Measurements from ENCODE around the gene PROK2. TPM values are rescaled to one million over a fixed set of nuclear protein-coding genes. Genes with fewer than 3 reads are reported as not detected.

Gene PROK2
- polyA plus RNA-seq, 1 donor (not counting 4 experiments of a cell fraction or from before 2014, with no cell fraction given) = not detected

DNA sequence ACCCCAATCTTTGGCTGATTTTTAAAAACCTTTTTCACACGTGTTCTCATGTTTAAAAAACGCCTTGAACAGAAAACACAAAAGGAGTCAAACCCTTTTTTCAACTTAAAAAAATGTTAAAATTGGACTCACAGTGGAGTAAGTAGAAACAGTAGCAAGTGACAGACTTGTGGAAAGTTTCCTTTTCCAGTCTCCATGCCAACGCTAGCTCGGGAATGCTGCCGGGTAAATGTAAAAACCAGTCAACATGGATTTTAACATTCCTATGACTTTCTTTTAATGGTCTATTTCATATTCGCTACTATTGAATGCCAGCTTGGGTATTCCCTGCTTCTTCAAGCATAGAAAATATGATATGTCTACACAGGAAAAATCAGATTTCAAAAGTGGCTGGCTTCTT lies 1.6 kb upstream of the PROK2 start:
- Histone ChIP-seq H3K27me3 (ENCODE audit: control insufficient read depth, extremely low read depth, insufficient read depth, low read length) (peaks cover 43% of the 10 kb centered on the region), H3K4me3 (ENCODE audit: control insufficient read depth in 2 of 3, extremely low read depth in 1 of 3, insufficient read depth in 2 of 3, low read depth in 1 of 3, low read length in 3 of 3) (no peak overlapping the region), H3K9ac (ENCODE audit: control insufficient read depth, extremely low read depth, insufficient read depth, low read length) (no peak overlapping the region), H3K9me3 (ENCODE audit: control insufficient read depth, low read depth, low read length) (no peaks in the 10 kb centered on the region), H3K36me3 (ENCODE audit: control insufficient read depth in 2 of 2, extremely low read depth in 1 of 2, insufficient read depth in 2 of 2, low read length in 2 of 2) (no peaks in the 10 kb centered on the region), H4K20me1 (ENCODE audit: control insufficient read depth, extremely low read depth, insufficient read depth, low read length) (no peaks in the 10 kb centered on the region), H3K79me2 (ENCODE audit: control insufficient read depth, insufficient read depth, low read length) (no peaks in the 10 kb centered on the region), H3K4me2 (ENCODE audit: control insufficient read depth, extremely low read depth, insufficient read depth, low read depth, low read length) (no peak overlapping the region), H2AFZ (ENCODE audit: control insufficient read depth, low read length) (no peak overlapping the region), H3K4me1 (ENCODE audit: control insufficient read depth, extremely low read depth, insufficient read depth, low read length) (peaks cover 5% of the 10 kb centered on the region), H3K27ac (ENCODE audit: control insufficient read depth, insufficient read depth, low read length) (no peak overlapping the region), H3K9me1 (ENCODE audit: control insufficient read depth, extremely low read depth, insufficient read depth, low read length) (no peaks in the 10 kb centered on the region)
- dilution Hi-C loops (cut with MboI; ENCODE audit: extremely low pct_ligation_motif_present, low sequenced_read_pairs) = no loop called here
- no peak for TF ChIP-seq EZH2 (IDR thresholded peaks at IDR 0.05; ENCODE audit: low read length)
- TF ChIP-seq, protein P1, sequence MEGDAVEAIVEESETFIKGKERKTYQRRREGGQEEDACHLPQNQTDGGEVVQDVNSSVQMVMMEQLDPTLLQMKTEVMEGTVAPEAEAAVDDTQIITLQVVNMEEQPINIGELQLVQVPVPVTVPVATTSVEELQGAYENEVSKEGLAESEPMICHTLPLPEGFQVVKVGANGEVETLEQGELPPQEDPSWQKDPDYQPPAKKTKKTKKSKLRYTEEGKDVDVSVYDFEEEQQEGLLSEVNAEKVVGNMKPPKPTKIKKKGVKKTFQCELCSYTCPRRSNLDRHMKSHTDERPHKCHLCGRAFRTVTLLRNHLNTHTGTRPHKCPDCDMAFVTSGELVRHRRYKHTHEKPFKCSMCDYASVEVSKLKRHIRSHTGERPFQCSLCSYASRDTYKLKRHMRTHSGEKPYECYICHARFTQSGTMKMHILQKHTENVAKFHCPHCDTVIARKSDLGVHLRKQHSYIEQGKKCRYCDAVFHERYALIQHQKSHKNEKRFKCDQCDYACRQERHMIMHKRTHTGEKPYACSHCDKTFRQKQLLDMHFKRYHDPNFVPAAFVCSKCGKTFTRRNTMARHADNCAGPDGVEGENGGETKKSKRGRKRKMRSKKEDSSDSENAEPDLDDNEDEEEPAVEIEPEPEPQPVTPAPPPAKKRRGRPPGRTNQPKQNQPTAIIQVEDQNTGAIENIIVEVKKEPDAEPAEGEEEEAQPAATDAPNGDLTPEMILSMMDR (optimal IDR thresholded peaks at IDR 0.05 in 1 of 3, IDR thresholded peaks at IDR 0.05 in 1 of 3, conservative IDR thresholded peaks at IDR 0.05 in 1 of 3; ENCODE audit: extremely low read depth in 1 of 3, insufficient read depth in 2 of 3, low read length in 3 of 3) = no peak
- no peak for FAIRE-seq
- DNase-seq (ENCODE audit: low read depth, low spot score) = no peak

DNA sequence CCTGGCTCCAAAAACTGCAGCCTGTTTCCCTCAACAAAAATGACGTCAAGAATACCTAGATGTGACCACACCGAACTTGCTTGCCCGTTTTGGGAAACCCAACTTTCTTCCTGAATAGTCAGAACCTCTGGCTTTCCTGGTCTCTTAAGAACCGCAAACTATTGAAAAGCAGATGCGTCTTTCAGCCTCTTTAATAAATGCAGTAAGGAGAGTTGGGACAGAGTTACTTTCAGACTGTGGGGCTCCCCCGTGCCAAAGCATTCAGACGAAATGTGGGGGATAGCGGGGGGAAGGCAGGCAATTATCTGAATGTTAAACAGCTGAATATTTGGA lies 1.2 kb upstream of the PROK2 start:
- dilution Hi-C loops (cut with MboI; ENCODE audit: extremely low pct_ligation_motif_present, low sequenced_read_pairs) = no loop called here

More for the DNA sequence above, 1.2 kb upstream of the PROK2 start:
- Histone ChIP-seq H3K27ac (ENCODE audit: control insufficient read depth, insufficient read depth, low read length) (no peak overlapping the region), H3K36me3 (ENCODE audit: control insufficient read depth in 2 of 2, extremely low read depth in 1 of 2, insufficient read depth in 2 of 2, low read length in 2 of 2) (no peaks in the 10 kb centered on the region), H3K4me1 (ENCODE audit: control insufficient read depth, extremely low read depth, insufficient read depth, low read length) (peaks cover 5% of the 10 kb centered on the region), H3K9ac (ENCODE audit: control insufficient read depth, extremely low read depth, insufficient read depth, low read length) (no peak overlapping the region), H3K9me3 (ENCODE audit: control insufficient read depth, low read depth, low read length) (no peaks in the 10 kb centered on the region), H3K79me2 (ENCODE audit: control insufficient read depth, insufficient read depth, low read length) (no peaks in the 10 kb centered on the region), H3K27me3 (ENCODE audit: control insufficient read depth, extremely low read depth, insufficient read depth, low read length) (peaks cover 43% of the 10 kb centered on the region), H2AFZ (ENCODE audit: control insufficient read depth, low read length) (no peak overlapping the region), H3K4me2 (ENCODE audit: control insufficient read depth, extremely low read depth, insufficient read depth, low read depth, low read length) (no peak overlapping the region), H3K4me3 (ENCODE audit: control insufficient read depth in 2 of 3, extremely low read depth in 1 of 3, insufficient read depth in 2 of 3, low read depth in 1 of 3, low read length in 3 of 3) (no peak overlapping the region), H4K20me1 (ENCODE audit: control insufficient read depth, extremely low read depth, insufficient read depth, low read length) (no peaks in the 10 kb centered on the region), H3K9me1 (ENCODE audit: control insufficient read depth, extremely low read depth, insufficient read depth, low read length) (no peaks in the 10 kb centered on the region)
- no peak for TF ChIP-seq EZH2 (IDR thresholded peaks at IDR 0.05; ENCODE audit: low read length)
- TF ChIP-seq, protein P1 (optimal IDR thresholded peaks at IDR 0.05 in 1 of 3, IDR thresholded peaks at IDR 0.05 in 1 of 3, conservative IDR thresholded peaks at IDR 0.05 in 1 of 3; ENCODE audit: extremely low read depth in 1 of 3, insufficient read depth in 2 of 3, low read length in 3 of 3) = no peak
- FAIRE-seq (no peak), DNase-seq (ENCODE audit: low read depth, low spot score) (no peak)
